Endothelial cell of umbilical vein (primary cell): ENCODE results near the gene CTNND2. TPM values are rescaled to one million over a fixed set of nuclear protein-coding genes. Genes with fewer than 3 reads are reported as not detected.

Experiments used
- BruUV-seq: library from RNA; stranded (reverse); fragments of 400-500 nt; replicated peaks from 2 replicates; lab custom pipeline; 2021; lab: Mats Ljungman, UMichigan
- CTCF ChIA-PET: fragments of 300-600, 350-600 bp; sonication (Branson Sonifier 250); formaldehyde crosslinking; loops from one replicate; lab custom pipeline; 2021; ENCODE audit warnings: antibody characterized with exemption, inconsistent platforms; lab: Charles Lee
- POLR2A ChIA-PET: fragments of 300-600, 350-600 bp; sonication (Branson Sonifier 250); formaldehyde crosslinking; loops from one replicate; lab custom pipeline; 2021; ENCODE audit warnings: antibody characterized with exemption, inconsistent platforms; lab: Charles Lee
- DNase-seq: peaks from one replicate; pipeline ENCODE4 v3.0.0-alpha.2; 2011; ENCODE audit warnings: low read depth, low spot score
- FAIRE-seq: peaks from 2 replicates; lab custom pipeline; 2011; peaks lifted over from hg19 to GRCh38; lab: Jason Lieb, UNC
- H2AFZ ChIP-seq: 2 replicates; pipeline ENCODE4 v1.6.0; 2012; ENCODE audit warnings: low read depth, low read length, control low read depth, inconsistent platforms
- H3K27ac ChIP-seq: 2 replicates; pipeline ENCODE4 v1.5.1; 2011; ENCODE audit warnings: low read depth, mild to moderate bottlenecking, control low read depth, low read length, moderate library complexity; ENCODE audit not compliant: insufficient read depth
- H3K27me3 ChIP-seq, 2 experiments: 2 replicates each; pipeline versions ENCODE4 v1.6.0 to v1.6.1; 2011; ENCODE audit warnings: low read length in 2 of 2, mixed read lengths in 1 of 2; ENCODE audit not compliant: control insufficient read depth in 2 of 2, insufficient read depth in 2 of 2
- H3K36me3 ChIP-seq, 2 experiments: 2 replicates in 1 of 2; 3 replicates in 1 of 2; pipeline ENCODE4 v1.5.1; 2011; ENCODE audit warnings: low read length in 2 of 2, mild to moderate bottlenecking in 1 of 2, moderate library complexity in 1 of 2; ENCODE audit not compliant: control insufficient read depth in 2 of 2, insufficient read depth in 2 of 2; ENCODE audit errors: extremely low read depth in 1 of 2
- H3K4me1 ChIP-seq: 3 replicates; pipeline ENCODE4 v1.5.1; 2011; ENCODE audit warnings: mild to moderate bottlenecking, low read length; ENCODE audit not compliant: control insufficient read depth, insufficient read depth; ENCODE audit errors: extremely low read depth
- H3K4me2 ChIP-seq: 2 replicates; pipeline ENCODE4 v1.6.1; 2011; ENCODE audit warnings: low read length, control low read depth, mixed read lengths; ENCODE audit not compliant: insufficient read depth
- H3K4me3 ChIP-seq, 3 experiments: fragments of 200-600 bp in 1 of 3; sonication (generic), shearing (Covaris generic) in 1 of 3; replicated peaks in 1 of 3; 2 replicates each; pipeline ENCODE4 v1.5.1; 2011 to 2016; ENCODE audit warnings: control low read depth in 3 of 3, low read length in 3 of 3, mild to moderate bottlenecking in 2 of 3, inconsistent platforms in 1 of 3, low read depth in 1 of 3, moderate library complexity in 1 of 3; ENCODE audit not compliant: insufficient read depth in 1 of 3
- H3K79me2 ChIP-seq: 2 replicates; pipeline ENCODE4 v1.6.0; 2012; ENCODE audit warnings: low read length, inconsistent platforms; ENCODE audit not compliant: control insufficient read depth, insufficient read depth
- H3K9ac ChIP-seq: replicated peaks from 2 replicates; pipeline ENCODE3; 2011; ENCODE audit warnings: low read length, control low read depth; ENCODE audit not compliant: insufficient read depth; ENCODE audit errors: extremely low read depth
- H3K9me1 ChIP-seq: replicated peaks from 3 replicates; pipeline ENCODE4 v1.6.0; 2011; ENCODE audit warnings: mild to moderate bottlenecking, low read length; ENCODE audit not compliant: control insufficient read depth, insufficient read depth; ENCODE audit errors: extremely low read depth
- H3K9me3 ChIP-seq: replicated peaks from 2 replicates; pipeline ENCODE4 v1.5.1; 2012; ENCODE audit warnings: low read length, inconsistent platforms; ENCODE audit not compliant: control insufficient read depth, insufficient read depth
- H4K20me1 ChIP-seq: replicated peaks from 2 replicates; pipeline ENCODE3; 2011; ENCODE audit warnings: mild to moderate bottlenecking, low read length; ENCODE audit not compliant: control insufficient read depth, insufficient read depth; ENCODE audit errors: extremely low read depth
- EZH2 ChIP-seq: IDR thresholded peaks from 2 replicates; pipeline ENCODE4 v1.6.1; 2012; ENCODE audit warnings: borderline replicate concordance, low read depth, mild to moderate bottlenecking, moderate library complexity, low read length, inconsistent platforms; ENCODE audit not compliant: severe bottlenecking
- FOS ChIP-seq: IDR thresholded peaks from 2 replicates; pipeline ENCODE4 v1.6.1; 2011; ENCODE audit warnings: mild to moderate bottlenecking, low read length, moderate library complexity, borderline replicate concordance; ENCODE audit not compliant: insufficient read depth
- GATA2 ChIP-seq: IDR thresholded peaks from 2 replicates; pipeline ENCODE4 v1.7.0; 2011; ENCODE audit warnings: low read depth, mild to moderate bottlenecking, moderate library complexity, mixed read lengths, low read length; ENCODE audit not compliant: insufficient read length, insufficient read depth
- JUN ChIP-seq: IDR thresholded peaks from 2 replicates; pipeline ENCODE4 v1.6.1; 2011; ENCODE audit warnings: borderline replicate concordance, low read depth; ENCODE audit not compliant: insufficient read length, insufficient read depth
- MYC ChIP-seq: IDR thresholded peaks from one replicate; pipeline ENCODE4 v1.6.1; 2011; ENCODE audit warnings: mild to moderate bottlenecking, low read depth, low read length
- POLR2A ChIP-seq: IDR thresholded peaks from 2 replicates; pipeline ENCODE4 v1.6.1; 2012; ENCODE audit warnings: low read depth, mild to moderate bottlenecking, control low read depth, low read length
- POLR2AphosphoS5 ChIP-seq: IDR thresholded peaks from 2 replicates; pipeline ENCODE4 v1.6.1; 2012; ENCODE audit warnings: low read depth, mild to moderate bottlenecking, control low read depth, low read length, moderate library complexity; ENCODE audit not compliant: insufficient read depth
- dilution Hi-C: fragments of 300-500 bp; cut with MboI; formaldehyde crosslinking; loops from one replicate; pipeline ENCODE4 v1.15.0; 2019; ENCODE audit warnings: low sequenced_read_pairs; ENCODE audit not compliant: extremely low pct_ligation_motif_present
- intact Hi-C: fragments of 100-400 bp; cut with micrococcal nuclease; formaldehyde crosslinking; loops from one replicate; pipeline ENCODE4 v1.10.0; 2022
- polyA plus RNA-seq, 4 experiments: library from polyadenylated mRNA; depleted of rRNA in 3 of 4; stranded (reverse) in 3 of 4; unstranded in 1 of 4; fragments of >200 nt; gene quantifications; 2 replicates each; pipeline versions ENCODE4 v1.2.1 to v1.2.3, GENCODE V29; 2011 to 2012; ENCODE audit warnings: missing spikeins in 1 of 4
- total RNA-seq: library from RNA; stranded (reverse); gene quantifications from 2 replicates; pipeline ENCODE4 v1.2.3, GENCODE V29; 2021
- TF ChIP-seq, protein P1 (sequence below), 2 donors: IDR thresholded peaks; 1 replicate in 1 of 2; 2 replicates in 1 of 2; pipeline ENCODE4 v1.5.1; 2011; ENCODE audit warnings: low read length in 2 of 2, mild to moderate bottlenecking in 2 of 2, moderate library complexity in 2 of 2, control low read depth in 1 of 2, inconsistent platforms in 1 of 2, low read depth in 1 of 2; ENCODE audit not compliant: insufficient read depth in 1 of 2; ENCODE audit errors: extremely low read depth in 1 of 2
- TF ChIP-seq, protein P2 (sequence below): IDR thresholded peaks from 2 replicates; pipeline ENCODE4 v1.6.1; 2011; ENCODE audit not compliant: insufficient read depth, insufficient read length

Gene CTNND2
- total and polyA plus RNA-seq, 2 donors (not counting 3 experiments of a cell fraction or from before 2014, with no cell fraction given): not detected

DNA sequence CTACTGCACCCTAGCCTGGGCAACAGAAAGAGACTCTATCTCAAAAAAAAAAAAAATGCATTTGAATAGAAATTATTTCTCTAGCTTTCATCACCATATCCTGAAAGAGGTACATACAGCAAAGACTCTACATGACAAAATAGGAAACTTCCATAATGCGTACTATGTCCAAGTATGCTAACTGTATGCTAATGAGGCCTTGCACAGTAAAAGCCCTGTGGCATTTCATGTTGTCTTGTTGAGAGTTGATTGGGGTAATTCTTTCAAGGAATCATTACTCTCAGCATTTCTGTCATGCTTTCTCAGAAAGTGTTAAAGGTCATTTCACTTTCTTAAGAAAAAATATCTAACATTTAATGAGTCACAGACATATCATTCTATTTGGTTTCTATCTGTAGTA is 393.4 kb downstream of the CTNND2 start:
- DNase-seq: no peak
- no peaks in the 10 kb centered on the region for H3K36me3 ChIP-seq
- H3K4me1 ChIP-seq: no peaks in the 10 kb centered on the region
- ChIA-PET CTCF (no interaction called here), POLR2A (no interaction called here)
- intact Hi-C loops (no loop called here), dilution Hi-C loops (no loop called here)
- no TSS peak for BruUV-seq
- H3K4me3 ChIP-seq: no peak overlapping the region
- no peaks in the 10 kb centered on the region for H4K20me1 ChIP-seq
- no peak for TF ChIP-seq GATA2
- no peak overlapping the region for H3K4me2 ChIP-seq
- no peak overlapping the region for H3K27ac ChIP-seq
- no peak overlapping the region for H3K9ac ChIP-seq
- no peaks in the 10 kb centered on the region for H3K27me3 ChIP-seq
- H3K9me1 ChIP-seq: no peaks in the 10 kb centered on the region
- H2AFZ ChIP-seq: no peak overlapping the region
- FAIRE-seq: no peak
- no peaks in the 10 kb centered on the region for H3K79me2 ChIP-seq
- peaks cover 4% of the 10 kb centered on the region for H3K9me3 ChIP-seq

DNA sequence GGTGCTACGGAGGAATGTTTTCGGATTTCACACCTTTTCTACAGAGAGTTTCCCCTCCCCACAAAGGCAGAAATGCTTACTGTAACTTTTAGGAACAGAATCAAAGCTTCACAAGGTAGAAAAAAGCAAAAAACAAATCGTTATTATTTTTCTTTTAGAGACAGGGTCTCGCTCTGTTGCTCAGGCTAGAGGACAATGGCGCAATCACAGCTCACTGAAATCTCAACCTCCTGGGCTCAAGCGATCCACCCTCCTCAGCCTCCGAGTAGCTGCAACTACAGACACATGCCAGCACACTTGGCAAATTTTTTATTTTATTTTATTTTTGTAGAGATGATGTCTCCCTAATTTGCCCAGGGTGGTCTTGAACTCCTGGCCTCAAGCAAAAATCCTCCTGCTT is 394.5 kb downstream of the CTNND2 start:
- Histone ChIP-seq H3K27ac (no peak overlapping the region), H3K9ac (no peak overlapping the region), H4K20me1 (no peaks in the 10 kb centered on the region), H3K4me2 (no peak overlapping the region), H2AFZ (no peak overlapping the region), H3K36me3 (no peaks in the 10 kb centered on the region), H3K27me3 (no peaks in the 10 kb centered on the region), H3K9me3 (peaks cover 4% of the 10 kb centered on the region), H3K4me1 (no peaks in the 10 kb centered on the region), H3K79me2 (no peaks in the 10 kb centered on the region), H3K9me1 (no peaks in the 10 kb centered on the region), H3K4me3 (no peak overlapping the region)
- dilution Hi-C loops (no loop called here), intact Hi-C loops (no loop called here)
- POLR2A ChIA-PET: no interaction called here
- DNase-seq: no peak
- TF ChIP-seq JUN (no peak), GATA2 (no peak), POLR2A (no peak), EZH2 (no peak), FOS (no peak), MYC (no peak), POLR2AphosphoS5 (no peak)
- TF ChIP-seq, protein P1, sequence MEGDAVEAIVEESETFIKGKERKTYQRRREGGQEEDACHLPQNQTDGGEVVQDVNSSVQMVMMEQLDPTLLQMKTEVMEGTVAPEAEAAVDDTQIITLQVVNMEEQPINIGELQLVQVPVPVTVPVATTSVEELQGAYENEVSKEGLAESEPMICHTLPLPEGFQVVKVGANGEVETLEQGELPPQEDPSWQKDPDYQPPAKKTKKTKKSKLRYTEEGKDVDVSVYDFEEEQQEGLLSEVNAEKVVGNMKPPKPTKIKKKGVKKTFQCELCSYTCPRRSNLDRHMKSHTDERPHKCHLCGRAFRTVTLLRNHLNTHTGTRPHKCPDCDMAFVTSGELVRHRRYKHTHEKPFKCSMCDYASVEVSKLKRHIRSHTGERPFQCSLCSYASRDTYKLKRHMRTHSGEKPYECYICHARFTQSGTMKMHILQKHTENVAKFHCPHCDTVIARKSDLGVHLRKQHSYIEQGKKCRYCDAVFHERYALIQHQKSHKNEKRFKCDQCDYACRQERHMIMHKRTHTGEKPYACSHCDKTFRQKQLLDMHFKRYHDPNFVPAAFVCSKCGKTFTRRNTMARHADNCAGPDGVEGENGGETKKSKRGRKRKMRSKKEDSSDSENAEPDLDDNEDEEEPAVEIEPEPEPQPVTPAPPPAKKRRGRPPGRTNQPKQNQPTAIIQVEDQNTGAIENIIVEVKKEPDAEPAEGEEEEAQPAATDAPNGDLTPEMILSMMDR (IDR thresholded peaks at IDR 0.05; ENCODE audit: extremely low read depth in 1 of 2, insufficient read depth in 1 of 2, low read depth in 1 of 2, low read length in 2 of 2): no peak
- TF ChIP-seq, protein P2, sequence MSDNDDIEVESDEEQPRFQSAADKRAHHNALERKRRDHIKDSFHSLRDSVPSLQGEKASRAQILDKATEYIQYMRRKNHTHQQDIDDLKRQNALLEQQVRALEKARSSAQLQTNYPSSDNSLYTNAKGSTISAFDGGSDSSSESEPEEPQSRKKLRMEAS: no peak
- CTCF ChIA-PET: no interaction called here
- no TSS peak for BruUV-seq
- no peak for FAIRE-seq
